NCI-H69 (cell line): ENCODE results near the gene MAPKAP1.

Experiments used
- DNase-seq: peaks from one replicate; lab custom pipeline; 2025; lab: John Stamatoyannopoulos, UW

MAPKAP1 gene

GRCh38 chr9:125564631-125565030 is 142.4 kb downstream of the MAPKAP1 start:
- no peak for DNase-seq

DNA sequence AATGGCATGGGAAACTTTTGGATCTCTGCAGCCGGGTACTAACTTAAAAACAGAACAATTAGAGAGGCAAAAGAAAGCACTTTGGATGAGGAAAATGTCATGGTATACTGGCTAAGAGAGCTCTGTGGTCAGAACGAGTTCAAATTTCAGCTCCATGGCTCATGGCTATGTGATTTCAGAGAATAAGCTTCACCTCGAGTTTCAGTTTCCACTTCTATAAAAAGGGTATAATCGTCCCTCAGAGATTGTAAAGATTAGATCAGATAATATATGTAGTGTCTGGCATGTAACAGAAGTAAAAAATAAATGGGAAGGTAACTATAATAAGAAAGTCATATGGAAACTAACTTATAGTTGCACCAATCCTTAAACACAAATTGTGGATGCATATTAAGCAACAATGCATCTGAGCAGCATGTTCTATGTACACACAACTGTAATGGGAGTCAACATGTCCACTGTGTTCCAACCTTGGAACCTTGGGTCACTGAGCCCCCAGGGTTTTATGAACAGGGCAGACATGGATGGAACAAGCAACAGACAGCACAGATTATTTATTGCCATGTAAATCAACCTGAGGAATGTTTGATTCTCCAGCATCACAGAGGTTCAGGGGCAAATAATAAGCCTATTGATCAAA is 145.4 kb downstream of the MAPKAP1 start:
- no peak for DNase-seq

- no peak for DNase-seq
Observed at GRCh38 chr9:125559894-125560293, 147.1 kb downstream of the MAPKAP1 start.

DNA sequence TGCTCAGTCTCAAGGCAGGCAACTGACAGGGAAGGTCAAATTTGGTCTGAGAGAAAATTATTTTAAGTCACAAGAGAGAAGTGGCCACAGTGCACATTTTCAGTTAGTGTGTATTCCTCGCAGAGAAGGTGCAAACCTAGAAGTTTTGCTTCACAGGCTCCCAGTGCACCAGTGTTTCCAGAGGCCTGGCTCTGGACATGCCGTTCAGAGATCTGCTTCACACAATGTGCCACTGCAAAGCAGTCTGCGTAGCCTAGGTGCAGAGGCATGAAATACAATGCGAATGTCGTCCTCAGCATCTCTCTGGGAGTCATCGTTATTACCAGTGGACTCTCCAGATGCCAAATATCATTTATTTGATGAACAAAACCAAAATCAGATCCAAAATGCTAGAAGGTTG is 147.8 kb downstream of the MAPKAP1 start:
- no peak for DNase-seq

DNA sequence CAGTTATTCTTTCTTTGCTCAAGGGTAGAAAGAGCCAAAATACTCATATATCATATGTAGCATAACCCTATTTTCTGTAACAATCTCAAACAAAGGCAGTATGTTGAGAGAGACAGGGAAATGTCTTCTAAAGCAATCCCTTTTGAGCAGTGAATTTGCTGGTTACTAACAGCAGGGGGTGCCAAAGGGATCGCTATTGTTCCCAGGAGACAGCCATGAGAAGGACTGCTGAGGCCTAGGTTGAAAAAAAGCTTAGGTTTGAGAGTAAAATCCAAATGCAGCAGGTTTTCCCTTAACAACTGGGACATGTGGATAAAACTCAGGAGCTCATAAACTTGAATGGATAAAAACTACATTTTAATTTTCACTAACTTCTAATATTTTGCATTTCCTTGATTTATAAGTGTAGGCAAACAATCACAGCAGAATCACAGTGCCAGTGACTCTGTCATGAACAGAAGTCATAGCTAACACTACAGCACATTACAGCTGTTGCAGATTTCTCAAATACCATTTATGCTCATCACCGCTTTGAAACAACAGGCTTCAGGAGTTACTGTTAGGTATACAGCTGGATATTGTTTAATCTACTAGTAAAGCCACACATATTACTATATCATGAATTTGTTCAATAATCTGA is 148.4 kb downstream of the MAPKAP1 start:
- peak; percentile 80 for DNase-seq

DNA sequence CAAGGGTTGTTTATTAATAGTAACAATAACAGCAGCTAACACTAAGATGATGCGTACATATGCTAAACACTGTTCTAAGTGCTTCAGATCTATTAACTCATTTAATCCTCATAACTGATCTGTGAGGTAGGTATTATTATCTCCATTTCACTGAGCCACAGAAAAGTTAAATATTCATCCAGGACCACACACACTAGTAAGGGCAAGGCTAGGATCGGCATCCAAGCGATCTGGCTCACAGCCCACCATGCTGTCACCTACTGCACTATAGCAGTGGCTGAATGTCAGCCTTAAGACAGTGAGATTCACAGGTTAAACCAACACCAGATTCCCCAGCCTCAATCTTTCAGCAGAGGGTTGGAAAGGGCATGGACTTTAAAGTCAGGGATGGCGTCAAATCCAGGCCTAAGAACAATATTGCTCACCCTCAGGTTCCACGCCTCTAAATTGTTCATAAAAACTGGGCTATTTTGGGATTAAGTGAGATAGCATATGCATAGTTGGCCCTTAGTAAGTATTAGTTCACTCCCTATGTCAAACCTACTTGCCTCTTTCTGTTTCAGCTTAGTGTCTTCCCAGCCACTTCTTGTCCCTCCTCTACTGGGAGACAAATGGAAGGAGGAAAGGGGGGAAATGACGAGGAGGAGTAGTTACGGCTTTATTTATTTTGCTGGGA is 150.8 kb downstream of the MAPKAP1 start:
- DNase-seq: no peak

GRCh38 chr9:125554726-125555125 is 152.3 kb downstream of the MAPKAP1 start:
- no peak for DNase-seq

GRCh38 chr9:125551781-125552180 is 155.2 kb downstream of the MAPKAP1 start:
- DNase-seq: no peak

GRCh38 chr9:125549891-125550885 is 156.8 kb downstream of the MAPKAP1 start:
- peak; percentile 84 for DNase-seq

- DNase-seq: peak; percentile 97
Observed at GRCh38 chr9:125549465-125549871, 157.5 kb downstream of the MAPKAP1 start.

DNA sequence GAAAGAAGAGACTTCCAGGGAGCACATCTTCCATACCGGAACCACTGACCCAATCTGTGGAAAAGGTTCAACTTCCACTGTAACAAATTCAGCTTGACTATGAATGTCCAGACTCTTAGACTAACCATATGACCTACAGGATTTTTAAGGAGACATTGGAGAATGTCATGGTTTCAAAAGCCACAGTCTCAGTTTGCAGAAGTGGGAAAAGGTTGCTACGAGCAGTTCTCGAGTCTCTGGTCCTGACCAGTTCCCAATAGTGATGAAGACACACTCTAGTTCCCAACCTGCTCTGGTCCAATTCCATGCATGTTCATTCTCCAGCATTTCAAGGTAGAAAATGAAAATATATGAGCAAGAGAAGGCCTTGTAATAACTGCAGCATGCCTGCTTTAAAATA is 158.0 kb downstream of the MAPKAP1 start:
- peak; percentile 35 for DNase-seq

GRCh38 chr9:125548141-125548540 is 158.9 kb downstream of the MAPKAP1 start:
- peak; percentile 74 for DNase-seq

- DNase-seq: peak; percentile 58
Observed at GRCh38 chr9:125547368-125547767, 159.6 kb downstream of the MAPKAP1 start.

DNA sequence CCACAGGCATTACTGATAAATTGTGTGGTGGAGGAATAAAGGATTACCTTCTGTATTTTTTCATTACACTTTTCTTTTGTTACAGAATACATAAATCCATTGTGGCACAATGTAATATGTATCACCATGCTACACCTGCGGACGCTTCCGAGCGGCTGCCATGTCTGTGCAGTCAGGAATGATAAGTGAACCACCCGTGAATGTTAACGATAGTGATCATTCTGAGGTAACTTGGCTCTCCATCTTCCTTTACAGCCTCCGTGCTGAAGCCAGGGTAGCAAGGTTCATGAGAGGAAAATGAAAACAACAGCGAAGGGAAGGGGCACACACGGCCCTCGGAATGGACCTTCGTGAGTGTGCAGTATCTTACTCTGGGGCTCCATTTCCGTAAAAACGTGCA is 161.2 kb downstream of the MAPKAP1 start:
- no peak for DNase-seq

GRCh38 chr9:125544988-125545651 is 161.9 kb downstream of the MAPKAP1 start:
- DNase-seq: peak; percentile 57

- DNase-seq: no peak
Observed at GRCh38 chr9:125544484-125544883, 162.5 kb downstream of the MAPKAP1 start.

GRCh38 chr9:125541840-125542243 is 165.2 kb downstream of the MAPKAP1 start:
- DNase-seq: peak; percentile 99

DNA sequence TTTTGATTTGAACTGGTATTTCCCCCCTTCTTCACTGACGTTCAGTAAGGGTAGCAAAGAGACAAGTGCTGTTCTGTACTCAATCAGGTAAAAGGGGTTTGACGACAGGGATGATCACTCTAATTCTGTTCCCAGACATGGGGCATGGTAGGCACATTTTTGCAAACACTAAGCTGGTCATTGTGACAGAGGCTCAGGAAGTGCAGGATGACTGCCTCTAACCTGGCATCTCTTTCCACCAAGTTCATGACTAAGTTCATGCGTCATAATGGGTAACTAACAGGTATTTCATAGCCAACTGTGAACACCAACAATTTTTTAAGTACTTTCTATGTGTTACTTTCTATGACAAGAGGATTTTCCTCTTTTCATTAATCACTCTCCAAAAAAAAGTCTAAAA is 166.5 kb downstream of the MAPKAP1 start:
- peak; percentile 46 for DNase-seq

DNA sequence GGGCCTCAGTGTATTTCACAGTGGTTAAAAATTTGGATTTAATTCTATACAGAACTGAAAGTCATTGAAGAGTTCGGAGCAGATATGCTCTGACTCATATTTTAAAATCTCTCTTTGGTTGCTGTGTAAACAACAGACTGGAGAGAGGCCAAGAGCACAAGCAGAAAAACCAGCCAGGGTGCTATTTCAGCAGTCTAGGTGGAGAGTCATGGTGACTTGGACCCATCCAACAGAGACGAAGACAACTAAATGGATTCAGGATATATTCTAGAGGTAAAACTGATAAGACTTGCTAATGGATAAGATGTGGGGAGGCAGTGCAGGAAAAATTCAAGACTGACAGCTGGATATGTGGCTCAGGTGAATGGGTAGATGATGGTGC is 168.9 kb downstream of the MAPKAP1 start:
- DNase-seq: peak; percentile 94

- DNase-seq: peak; percentile 78
Observed at GRCh38 chr9:125537442-125538091, 169.4 kb downstream of the MAPKAP1 start.

DNA sequence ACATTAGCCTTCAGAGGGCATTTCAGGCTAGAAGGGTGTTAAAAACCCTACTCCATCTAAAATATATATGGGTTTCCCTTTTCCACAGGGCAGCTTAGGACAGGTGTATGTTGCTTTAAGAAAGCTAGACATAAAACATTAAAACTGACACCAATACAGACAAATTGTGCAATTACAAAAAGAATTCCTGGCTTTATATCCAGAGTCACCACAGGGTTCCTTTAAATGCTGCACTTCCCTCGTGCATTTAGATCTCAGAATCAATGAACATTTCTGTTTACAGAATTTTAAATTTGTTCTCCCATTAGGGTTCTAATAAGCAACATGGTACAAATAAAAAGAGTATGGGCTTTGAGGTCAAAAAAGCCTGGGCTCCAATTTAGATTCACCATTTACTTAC is 170.2 kb downstream of the MAPKAP1 start:
- peak; percentile 85 for DNase-seq
